ENCODE results near the gene SARDH. TPM values are rescaled to one million over a fixed set of nuclear protein-coding genes. Genes with fewer than 3 reads are reported as not detected.

Gene SARDH
- total RNA-seq, 1 donor from 2014 or later: 1.2 TPM

DNA sequence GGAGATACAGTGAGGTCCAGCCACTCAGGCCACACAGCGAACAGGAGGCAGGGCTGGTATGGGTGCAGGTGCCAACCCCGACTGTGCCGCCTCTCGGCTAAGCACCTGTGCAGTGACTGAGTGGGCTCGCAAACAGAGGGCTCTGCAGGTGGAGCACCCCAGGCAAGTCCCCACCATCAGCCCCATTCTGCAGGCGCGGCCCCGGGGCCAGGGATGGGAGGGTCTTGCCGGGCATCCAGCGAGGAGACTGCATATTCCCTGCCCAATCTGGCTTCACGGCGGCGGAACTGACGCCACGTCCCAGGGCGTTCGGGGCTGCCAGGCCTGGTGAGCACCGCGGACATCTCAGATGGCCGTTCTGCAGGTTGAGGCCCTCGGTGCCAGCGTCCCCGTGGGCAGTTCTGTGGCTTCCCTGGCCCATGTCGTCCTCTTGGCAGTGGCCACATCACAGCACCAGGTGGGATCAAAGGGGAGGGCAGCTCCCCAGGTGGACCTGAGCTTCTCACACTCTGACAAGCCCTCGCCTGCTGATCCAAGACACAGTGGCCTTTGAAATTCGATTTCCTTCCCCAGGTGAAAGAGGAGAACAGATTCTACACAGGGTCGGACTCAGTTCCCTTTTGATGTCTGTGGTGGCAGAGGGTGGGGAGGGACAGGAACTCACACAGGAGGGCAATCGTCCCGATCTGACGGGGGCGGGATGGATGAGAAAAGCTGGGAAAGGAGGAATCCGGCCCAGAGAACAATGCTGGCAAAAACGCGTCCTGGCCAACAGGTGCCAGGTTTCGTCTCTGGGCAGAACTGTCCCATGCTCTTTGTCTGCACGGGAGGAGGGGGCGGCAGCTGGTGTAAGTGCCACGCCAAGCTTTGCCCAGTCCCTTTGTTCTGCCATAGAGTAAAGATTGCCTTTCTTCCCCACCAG is 83.2 kb downstream of the SARDH start:
- no peak overlapping the region for H3K27ac Mint-ChIP-seq (ENCODE audit: unreplicated experiment)
- no peaks in the 10 kb centered on the region for H3K36me3 Mint-ChIP-seq (ENCODE audit: low read depth)
- H3K27me3 Mint-ChIP-seq (ENCODE audit: low read depth): peaks cover 44% of the 10 kb centered on the region
- no peak for TF ChIP-seq CTCF (IDR thresholded peaks at IDR 0.05)
- DNase-seq (ENCODE audit: low spot score): no peak
- H3K4me1 Mint-ChIP-seq (ENCODE audit: low read depth): peaks cover 18% of the 10 kb centered on the region
- H3K4me3 Mint-ChIP-seq (ENCODE audit: unreplicated experiment): no peak overlapping the region
- H3K9me3 Mint-ChIP-seq (ENCODE audit: low read depth): no peaks in the 10 kb centered on the region

- H3K4me1 Mint-ChIP-seq (ENCODE audit: low read depth): peaks cover 10% of the 10 kb centered on the region
- peaks cover 58% of the 10 kb centered on the region for H3K27me3 Mint-ChIP-seq (ENCODE audit: low read depth)
- H3K27ac Mint-ChIP-seq (ENCODE audit: unreplicated experiment): no peak overlapping the region
- H3K9me3 Mint-ChIP-seq (ENCODE audit: low read depth): no peaks in the 10 kb centered on the region
- no peak overlapping the region for H3K4me3 Mint-ChIP-seq (ENCODE audit: unreplicated experiment)
- H3K36me3 Mint-ChIP-seq (ENCODE audit: low read depth): no peaks in the 10 kb centered on the region
- no peak for DNase-seq (ENCODE audit: low spot score)
- TF ChIP-seq CTCF (IDR thresholded peaks at IDR 0.05): no peak
These were observed 84.5 kb downstream of the SARDH start for GRCh38 chr9:133653638-133654037.

GRCh38 chr9:133650026-133650425 is 88.1 kb downstream of the SARDH start:
- Mint-ChIP-seq H3K9me3 (ENCODE audit: low read depth) (no peaks in the 10 kb centered on the region), H3K27ac (ENCODE audit: unreplicated experiment) (no peak overlapping the region), H3K27me3 (ENCODE audit: low read depth) (peaks cover 51% of the 10 kb centered on the region), H3K4me1 (ENCODE audit: low read depth) (no peaks in the 10 kb centered on the region), H3K4me3 (ENCODE audit: unreplicated experiment) (no peak overlapping the region), H3K36me3 (ENCODE audit: low read depth) (no peaks in the 10 kb centered on the region)
- DNase-seq (ENCODE audit: low spot score): no peak
- no peak for TF ChIP-seq CTCF (IDR thresholded peaks at IDR 0.05)

DNA sequence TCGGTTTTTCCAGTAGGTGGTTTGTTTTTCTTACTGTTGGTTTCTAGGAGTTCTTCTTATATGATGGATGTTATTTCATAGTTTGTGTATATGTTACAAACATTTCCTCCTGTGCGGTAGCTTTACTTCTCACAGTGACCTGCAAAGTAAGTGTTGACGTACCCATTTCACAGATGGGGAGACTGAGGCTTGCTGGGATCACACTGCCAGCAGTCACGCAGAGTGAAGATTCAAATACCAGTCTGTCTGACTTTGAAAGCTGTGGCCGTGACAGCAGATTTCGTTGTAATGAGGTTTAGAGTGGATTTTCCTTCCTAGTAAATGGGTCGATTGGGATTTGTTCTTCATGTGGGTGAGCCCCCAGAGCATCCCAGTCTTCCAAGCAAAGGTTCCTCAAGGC is 89.0 kb downstream of the SARDH start:
- Mint-ChIP-seq H3K27me3 (ENCODE audit: low read depth) (peaks cover 51% of the 10 kb centered on the region), H3K27ac (ENCODE audit: unreplicated experiment) (no peak overlapping the region), H3K4me3 (ENCODE audit: unreplicated experiment) (no peak overlapping the region), H3K36me3 (ENCODE audit: low read depth) (no peaks in the 10 kb centered on the region), H3K4me1 (ENCODE audit: low read depth) (no peaks in the 10 kb centered on the region), H3K9me3 (ENCODE audit: low read depth) (no peaks in the 10 kb centered on the region)
- no peak for DNase-seq (ENCODE audit: low spot score)
- no peak for TF ChIP-seq CTCF (IDR thresholded peaks at IDR 0.05)

- Mint-ChIP-seq H3K4me1 (ENCODE audit: low read depth) (no peaks in the 10 kb centered on the region), H3K27ac (ENCODE audit: unreplicated experiment) (no peak overlapping the region), H3K36me3 (ENCODE audit: low read depth) (no peaks in the 10 kb centered on the region), H3K9me3 (ENCODE audit: low read depth) (no peaks in the 10 kb centered on the region), H3K27me3 (ENCODE audit: low read depth) (peaks cover 49% of the 10 kb centered on the region), H3K4me3 (ENCODE audit: unreplicated experiment) (no peak overlapping the region)
- peak; percentile 83 for DNase-seq (ENCODE audit: low spot score)
- TF ChIP-seq CTCF (IDR thresholded peaks at IDR 0.05): no peak
These were observed 90.2 kb downstream of the SARDH start for GRCh38 chr9:133647765-133648469.

All from chondrocyte (in vitro differentiated cells).